ENCODE results near the gene SPATA32. TPM values are rescaled to one million over a fixed set of nuclear protein-coding genes. Genes with fewer than 3 reads are reported as not detected.

Gene SPATA32
- total and polyA plus RNA-seq, 12 donors: 0.13 to 0.16 TPM; not detected in 10

DNA sequence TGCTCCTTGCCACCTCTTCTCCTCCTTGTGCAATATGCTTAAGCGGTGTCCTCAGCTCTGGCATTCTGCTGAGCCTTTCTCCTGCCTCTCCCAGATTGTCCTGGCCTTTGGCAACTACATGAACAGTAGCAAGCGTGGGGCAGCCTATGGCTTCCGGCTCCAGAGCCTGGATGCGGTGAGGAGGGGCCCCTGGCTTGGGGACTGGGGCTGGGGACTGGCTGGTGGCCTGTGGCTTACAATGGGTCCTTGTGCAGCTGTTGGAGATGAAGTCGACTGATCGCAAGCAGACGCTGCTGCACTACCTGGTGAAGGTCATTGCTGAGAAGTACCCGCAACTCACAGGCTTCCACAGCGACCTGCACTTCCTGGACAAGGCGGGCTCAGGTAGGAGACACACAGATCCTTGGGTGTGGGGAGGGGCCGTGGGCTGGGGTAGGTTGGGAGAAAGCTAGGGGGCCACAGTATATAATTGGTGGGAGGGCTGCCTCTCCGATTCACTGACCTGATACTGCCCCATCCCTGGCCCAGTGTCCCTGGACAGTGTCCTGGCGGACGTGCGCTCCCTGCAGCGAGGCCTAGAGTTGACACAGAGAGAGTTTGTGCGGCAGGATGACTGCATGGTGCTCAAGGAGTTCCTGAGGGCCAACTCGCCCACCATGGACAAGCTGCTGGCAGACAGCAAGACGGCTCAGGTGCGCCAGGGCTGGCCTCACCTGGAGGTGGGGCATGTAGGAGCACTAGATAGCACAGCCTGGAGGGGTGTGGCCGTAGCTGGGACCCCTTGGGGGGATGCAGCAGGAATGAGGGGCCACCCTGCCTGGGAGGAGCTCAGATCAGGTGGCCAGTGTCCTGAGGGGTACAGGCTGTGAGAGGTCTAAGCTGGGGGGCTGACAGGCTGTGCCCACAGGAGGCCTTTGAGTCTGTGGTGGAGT lies 16.9 kb downstream of the SPATA32 start:
- DNase-seq: no peak
- Histone ChIP-seq H3K27ac (no peak overlapping the region), H3K4me3 (no peak overlapping the region), H3K4me1 (peaks cover 4 to 40% (median 28%) of the 10 kb centered on the region in 9 donors), H3K9me3 (no peaks in the 10 kb centered on the region), H3K27me3 (no peaks in the 10 kb centered on the region), H3K36me3 (peaks cover 0 to 70% (median 0%) of the 10 kb centered on the region in 9 donors)
- no peak for ATAC-seq
- intact Hi-C loops (cut with DNase I): no loop called here
- TF ChIP-seq, protein P1, sequence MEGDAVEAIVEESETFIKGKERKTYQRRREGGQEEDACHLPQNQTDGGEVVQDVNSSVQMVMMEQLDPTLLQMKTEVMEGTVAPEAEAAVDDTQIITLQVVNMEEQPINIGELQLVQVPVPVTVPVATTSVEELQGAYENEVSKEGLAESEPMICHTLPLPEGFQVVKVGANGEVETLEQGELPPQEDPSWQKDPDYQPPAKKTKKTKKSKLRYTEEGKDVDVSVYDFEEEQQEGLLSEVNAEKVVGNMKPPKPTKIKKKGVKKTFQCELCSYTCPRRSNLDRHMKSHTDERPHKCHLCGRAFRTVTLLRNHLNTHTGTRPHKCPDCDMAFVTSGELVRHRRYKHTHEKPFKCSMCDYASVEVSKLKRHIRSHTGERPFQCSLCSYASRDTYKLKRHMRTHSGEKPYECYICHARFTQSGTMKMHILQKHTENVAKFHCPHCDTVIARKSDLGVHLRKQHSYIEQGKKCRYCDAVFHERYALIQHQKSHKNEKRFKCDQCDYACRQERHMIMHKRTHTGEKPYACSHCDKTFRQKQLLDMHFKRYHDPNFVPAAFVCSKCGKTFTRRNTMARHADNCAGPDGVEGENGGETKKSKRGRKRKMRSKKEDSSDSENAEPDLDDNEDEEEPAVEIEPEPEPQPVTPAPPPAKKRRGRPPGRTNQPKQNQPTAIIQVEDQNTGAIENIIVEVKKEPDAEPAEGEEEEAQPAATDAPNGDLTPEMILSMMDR (IDR thresholded peaks at IDR 0.05): no peak
- 93 to 95% methylated on average over 21 of the region's 21 CpGs for WGBS, 2 donors

DNA sequence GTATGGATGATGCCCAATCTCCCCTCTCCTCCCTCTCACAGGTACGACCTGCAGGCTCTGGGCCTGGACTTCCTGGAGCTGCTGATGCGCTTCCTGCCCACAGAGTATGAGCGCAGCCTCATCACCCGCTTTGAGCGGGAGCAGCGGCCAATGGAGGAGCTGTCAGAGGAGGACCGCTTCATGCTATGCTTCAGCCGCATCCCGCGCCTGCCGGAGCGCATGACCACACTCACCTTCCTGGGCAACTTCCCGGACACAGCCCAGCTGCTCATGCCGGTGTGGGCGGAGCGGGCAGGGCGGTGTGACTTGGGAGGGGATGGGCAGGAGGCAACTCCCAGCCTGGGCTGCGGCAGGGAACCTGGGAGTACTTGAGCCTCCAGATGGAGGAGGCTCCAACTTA lies 18.1 kb downstream of the SPATA32 start:
- DNase-seq: no peak
- Histone ChIP-seq H3K4me1 (peaks cover 4 to 34% (median 28%) of the 10 kb centered on the region in 9 donors), H3K9me3 (no peaks in the 10 kb centered on the region), H3K36me3 (peaks cover 0 to 83% (median 0%) of the 10 kb centered on the region in 9 donors), H3K27me3 (no peaks in the 10 kb centered on the region), H3K4me3 (no peak overlapping the region), H3K27ac (no peak overlapping the region)
- intact Hi-C loops (cut with DNase I): no loop called here
- no peak for ATAC-seq
- TF ChIP-seq, protein P1 (IDR thresholded peaks at IDR 0.05): no peak
- WGBS, 2 donors: 92% methylated on average over 18 of the region's 18 CpGs

DNA sequence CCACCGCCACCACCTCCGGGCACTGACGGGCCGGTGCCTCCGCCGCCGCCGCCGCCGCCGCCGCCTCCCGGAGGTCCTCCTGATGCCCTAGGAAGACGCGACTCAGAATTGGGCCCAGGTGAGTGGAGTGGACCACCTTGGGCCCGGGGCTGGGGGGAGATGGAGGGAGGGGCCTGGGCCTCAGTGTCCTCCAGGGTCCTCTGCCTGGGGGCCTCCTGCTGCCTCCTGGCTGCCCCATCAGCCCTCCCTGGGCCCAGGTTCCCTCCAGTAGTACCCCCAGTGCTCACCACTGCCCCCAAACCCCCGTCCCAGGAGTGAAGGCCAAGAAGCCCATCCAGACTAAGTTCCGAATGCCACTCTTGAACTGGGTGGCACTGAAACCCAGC lies 19.9 kb downstream of the SPATA32 start:
- H3K4me3 ChIP-seq: peak overlapping the region in 1 of 10 donors; percentile 37
- TF ChIP-seq, protein P1 (IDR thresholded peaks at IDR 0.05): no peak
- intact Hi-C loops (cut with DNase I): no loop called here
- WGBS, 2 donors: 36 to 47% methylated on average over 7 to 18 of the region's 18 CpGs
- H3K9me3 ChIP-seq: no peaks in the 10 kb centered on the region
- H3K36me3 ChIP-seq: peaks cover 0 to 98% (median 0%) of the 10 kb centered on the region in 9 donors
- H3K4me1 ChIP-seq: peaks cover 2 to 20% (median 16%) of the 10 kb centered on the region in 9 donors
- H3K27ac ChIP-seq: no peak overlapping the region
- no peaks in the 10 kb centered on the region for H3K27me3 ChIP-seq
- ATAC-seq (no peak), DNase-seq (no peak)

DNA sequence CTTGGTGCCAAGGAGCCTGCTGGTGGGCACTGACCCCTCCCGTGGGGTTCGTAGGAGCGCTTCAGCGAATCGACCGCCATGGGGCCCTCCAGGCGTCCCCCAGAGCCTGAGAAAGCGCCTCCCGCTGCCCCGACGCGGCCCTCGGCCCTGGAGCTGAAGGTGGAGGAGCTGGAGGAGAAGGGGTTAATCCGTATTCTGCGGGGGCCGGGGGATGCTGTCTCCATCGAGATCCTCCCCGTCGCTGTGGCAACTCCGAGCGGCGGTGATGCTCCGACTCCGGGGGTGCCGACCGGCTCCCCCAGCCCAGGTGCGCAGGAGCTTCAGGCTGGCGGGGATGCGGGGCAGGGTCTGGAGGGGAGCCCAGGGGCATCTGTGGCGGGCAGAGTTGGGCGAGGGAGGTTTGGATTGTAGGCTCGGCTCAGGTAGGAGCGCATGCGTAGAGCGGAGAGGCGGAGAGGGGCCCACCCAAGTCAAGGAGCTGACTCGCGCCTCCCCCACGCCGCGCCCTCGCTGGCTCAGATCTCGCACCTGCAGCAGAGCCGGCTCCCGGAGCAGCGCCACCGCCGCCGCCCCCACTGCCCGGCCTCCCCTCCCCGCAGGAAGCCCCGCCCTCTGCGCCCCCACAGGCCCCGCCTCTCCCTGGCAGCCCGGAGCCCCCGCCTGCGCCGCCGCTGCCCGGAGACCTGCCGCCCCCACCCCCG lies 20.4 kb downstream of the SPATA32 start:
- Histone ChIP-seq H3K36me3 (peaks cover 0 to 98% (median 0%) of the 10 kb centered on the region in 9 donors), H3K27me3 (no peaks in the 10 kb centered on the region)

More for the DNA sequence above, 20.4 kb downstream of the SPATA32 start:
- TF ChIP-seq, protein P1 (IDR thresholded peaks at IDR 0.05): no peak
- DNase-seq (no peak), ATAC-seq (peak in 3 of 8 donors; percentile 5 to 39 (median 31))
- Histone ChIP-seq H3K4me1 (peaks cover 0 to 14% (median 10%) of the 10 kb centered on the region in 9 donors), H3K9me3 (no peaks in the 10 kb centered on the region), H3K27ac (no peak overlapping the region), H3K4me3 (peak overlapping the region in 8 of 10 donors; percentile 22 to 46 (median 37))
- intact Hi-C loops (cut with DNase I): no loop called here
- WGBS, 2 donors: 19 to 43% methylated on average over 45 to 62 of the region's 62 CpGs

Measured in heart right ventricle (tissue), 16 donors.